NK-92 (cell line): ENCODE results near the gene PRKCA.
"Not testable (repeated sequence)": the region's sequence is repeated elsewhere in the genome, so short reads cannot be mapped to it uniquely, and the experiment has no call there.

Experiments
- DNase-seq: peaks from one replicate; lab custom pipeline; 2025; ENCODE audit not compliant: unreplicated experiment; lab: John Stamatoyannopoulos, UW

The PRKCA gene

GRCh38 chr17:66701462-66701861 lies 399.0 kb downstream of the PRKCA start:
- DNase-seq = no peak

DNA sequence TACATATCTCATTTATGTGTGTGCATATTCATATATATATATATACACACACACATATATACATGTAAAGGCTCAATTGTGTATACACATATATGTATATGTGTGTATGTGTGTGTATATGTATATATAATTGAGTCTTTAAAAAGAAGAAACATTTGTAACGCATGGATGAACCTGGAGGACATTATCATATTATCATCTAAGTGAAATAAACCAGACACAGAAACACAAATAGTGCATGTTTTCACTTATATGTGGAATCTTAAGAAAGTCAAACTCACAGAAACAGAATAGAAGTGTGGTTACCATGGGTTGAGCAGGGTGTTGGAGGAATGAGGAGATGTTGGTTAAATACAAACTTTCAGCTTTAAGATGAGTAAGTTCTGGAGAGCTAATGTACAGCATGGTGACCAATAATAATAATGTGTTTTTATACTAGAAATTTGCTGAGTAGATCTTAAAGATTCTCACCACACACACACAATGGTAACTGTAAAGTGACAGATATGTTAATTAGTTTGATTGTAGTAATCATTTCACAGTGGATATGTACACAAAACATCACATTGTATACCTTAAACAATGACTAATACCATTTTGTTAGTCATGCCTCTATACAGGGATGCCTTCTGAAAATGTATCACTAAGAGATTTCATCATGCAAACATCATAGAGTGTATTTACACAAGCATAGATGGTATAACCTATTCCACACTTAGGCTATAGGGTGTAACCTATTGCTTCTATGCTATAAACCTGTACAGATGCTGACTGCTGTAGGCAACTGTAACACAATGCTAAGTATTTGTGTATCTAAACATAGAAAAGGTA lies 399.9 kb downstream of the PRKCA start:
- DNase-seq = no peak

- DNase-seq = no peak
These were observed 402.6 kb downstream of the PRKCA start for GRCh38 chr17:66704858-66705520.

- no peak for DNase-seq
These were observed 404.5 kb downstream of the PRKCA start for GRCh38 chr17:66706851-66707450.

GRCh38 chr17:66711401-66711800 lies 409.0 kb downstream of the PRKCA start:
- no peak for DNase-seq

DNA sequence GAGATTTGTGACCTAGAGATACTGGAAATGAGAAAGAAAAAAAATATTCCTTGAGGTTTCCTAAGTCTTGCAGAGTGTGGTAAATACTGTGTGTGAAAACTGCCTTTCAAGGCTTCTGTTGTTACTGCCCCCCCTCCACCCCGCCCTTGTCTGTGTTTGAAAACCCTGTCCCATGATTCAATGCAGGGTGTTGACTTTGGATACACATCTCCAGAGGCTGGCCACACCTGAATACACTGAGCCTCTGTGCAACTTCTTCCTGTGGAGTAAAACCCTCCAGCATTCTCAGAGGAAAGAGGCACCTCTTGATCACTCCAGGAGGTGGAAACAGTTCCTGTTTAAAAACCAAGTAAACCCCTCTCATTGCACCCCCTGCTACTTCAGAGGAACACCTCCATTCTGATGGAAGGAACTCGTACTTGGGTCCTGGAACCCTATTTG lies 409.5 kb downstream of the PRKCA start:
- no peak for DNase-seq

DNA sequence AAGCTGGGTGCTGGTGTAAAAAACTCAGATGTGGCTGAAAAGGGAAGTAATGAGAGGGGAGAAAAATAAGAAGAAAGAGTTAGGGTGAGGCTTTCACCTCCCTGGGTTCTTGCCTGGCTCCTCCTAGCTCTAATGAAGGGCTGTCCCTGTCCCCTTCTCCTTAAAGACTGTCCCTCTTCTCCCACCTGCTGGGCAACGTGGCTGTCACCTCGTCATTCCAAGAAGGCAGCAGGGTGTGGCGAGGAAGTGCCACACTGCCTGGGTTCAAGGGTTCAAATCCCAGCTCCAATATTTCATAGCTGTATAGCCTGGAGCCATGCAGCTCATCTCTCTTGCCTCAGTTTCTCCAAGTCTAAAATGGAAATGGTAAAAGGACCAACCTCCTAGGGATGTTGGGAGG lies 410.0 kb downstream of the PRKCA start:
- DNase-seq = no peak

DNA sequence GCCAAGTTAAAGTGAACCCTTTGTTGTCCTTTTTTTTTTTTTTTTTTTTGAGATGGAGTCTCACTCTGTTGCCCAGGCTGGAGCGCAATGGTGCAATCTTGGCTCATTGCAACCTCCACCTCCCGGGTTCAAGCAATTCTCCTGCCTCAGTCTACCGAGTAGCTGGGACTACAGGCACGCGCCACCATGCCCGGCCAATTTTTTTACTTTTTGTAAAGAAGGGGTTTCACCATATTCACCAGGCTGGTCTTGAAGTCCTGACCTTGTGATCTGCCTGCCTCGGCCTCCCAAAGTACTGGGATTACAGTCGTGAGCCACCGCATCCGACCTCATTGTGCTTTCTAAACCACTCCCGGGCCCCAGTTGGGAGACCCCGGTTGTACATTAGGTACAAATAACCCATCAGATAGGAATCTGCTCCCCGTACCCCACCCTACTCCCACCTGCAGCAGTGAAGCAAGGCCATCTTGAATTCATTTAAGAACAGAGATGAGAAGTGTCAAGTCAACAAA lies 410.7 kb downstream of the PRKCA start:
- not testable (repeated sequence) for DNase-seq

- no peak for DNase-seq
These were observed 411.2 kb downstream of the PRKCA start for GRCh38 chr17:66713533-66714042.

- DNase-seq = no peak
These were observed 411.9 kb downstream of the PRKCA start for GRCh38 chr17:66714046-66715023.

DNA sequence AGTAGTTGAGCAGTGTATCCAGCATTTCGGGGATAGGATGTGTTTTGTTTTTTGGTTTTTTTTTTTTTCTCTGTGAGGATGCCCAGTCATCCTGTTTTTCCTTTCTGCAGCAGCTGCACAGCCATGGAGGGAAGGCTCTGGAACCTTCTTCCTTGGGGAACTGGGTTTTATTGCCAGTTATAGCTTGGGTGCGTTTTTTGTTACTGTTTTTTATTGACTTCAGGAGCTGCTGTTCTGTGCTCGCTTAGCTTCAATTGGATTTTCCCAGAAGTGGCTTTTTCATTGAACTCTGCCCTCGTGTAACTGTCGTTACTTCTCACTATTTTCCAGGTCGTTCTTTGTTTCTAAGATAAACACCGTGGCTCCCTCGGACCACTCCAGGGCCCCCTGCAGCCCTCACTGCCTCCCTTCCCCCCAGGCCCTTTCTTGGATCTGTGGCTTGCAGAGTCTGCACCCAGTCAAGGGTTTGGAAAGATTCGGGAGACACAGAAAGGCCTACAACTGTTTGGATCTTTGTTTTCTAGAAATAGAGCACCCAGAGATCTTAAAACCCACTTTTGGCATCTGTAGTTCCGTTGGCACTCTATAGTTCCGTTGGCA lies 412.8 kb downstream of the PRKCA start:
- DNase-seq = no peak

DNA sequence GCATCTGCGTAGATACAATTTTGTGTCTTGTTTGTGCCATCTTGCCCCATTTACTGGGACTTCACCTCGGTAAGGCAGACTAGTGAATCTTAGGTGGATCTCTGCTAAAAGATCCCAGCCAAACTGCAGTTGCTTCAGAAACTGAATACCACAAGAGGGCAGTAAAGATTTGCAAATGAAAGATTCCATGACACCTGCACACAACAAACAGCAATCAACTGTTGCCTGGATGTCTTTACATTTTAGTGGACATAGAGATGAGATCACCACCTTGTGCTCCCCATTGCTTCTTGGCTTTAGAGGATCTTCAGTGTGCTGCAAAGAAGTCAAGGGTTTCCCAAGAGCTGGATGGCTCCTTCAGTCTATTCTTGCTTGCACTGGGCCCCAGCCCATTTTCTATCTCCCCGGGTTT lies 413.3 kb downstream of the PRKCA start:
- DNase-seq = no peak

DNA sequence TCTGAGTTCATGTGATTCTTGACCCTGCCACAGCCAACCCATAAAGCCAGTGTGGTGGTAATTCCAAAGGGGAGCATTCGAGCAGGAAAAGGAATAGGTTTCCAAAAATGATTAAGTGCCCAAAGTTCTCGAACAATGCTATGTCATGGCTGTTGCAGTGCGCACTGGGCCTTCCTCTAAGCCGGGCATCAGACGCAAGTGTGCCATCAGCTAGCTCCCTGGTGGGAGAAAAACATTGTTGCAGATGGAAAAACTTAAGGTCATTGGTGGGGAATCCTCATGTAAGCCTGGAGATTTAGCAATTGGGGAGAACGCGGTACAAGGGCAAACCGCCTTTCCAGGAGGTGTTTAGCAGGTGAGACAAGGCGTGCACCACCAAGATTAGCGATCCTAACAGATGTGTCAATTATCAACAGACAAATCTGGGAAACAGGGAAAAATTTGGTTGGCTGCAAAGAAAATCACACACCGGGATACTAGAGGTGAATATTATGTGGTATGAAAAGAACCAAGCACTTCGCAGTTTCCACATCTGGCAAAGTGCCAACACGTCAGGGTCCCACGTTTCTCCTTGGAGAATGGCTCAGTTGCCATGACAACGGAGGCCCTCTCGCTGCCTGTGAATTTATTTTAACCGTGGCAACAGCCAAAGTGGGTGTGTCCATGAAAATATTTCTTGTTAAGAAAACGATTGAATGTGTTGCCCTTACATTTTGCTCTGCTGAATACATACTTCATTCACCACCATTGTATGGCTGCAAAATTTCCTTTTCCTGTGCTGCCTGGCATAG lies 414.0 kb downstream of the PRKCA start:
- DNase-seq = no peak

- no peak for DNase-seq
These were observed 415.2 kb downstream of the PRKCA start for GRCh38 chr17:66717641-66718058.

DNA sequence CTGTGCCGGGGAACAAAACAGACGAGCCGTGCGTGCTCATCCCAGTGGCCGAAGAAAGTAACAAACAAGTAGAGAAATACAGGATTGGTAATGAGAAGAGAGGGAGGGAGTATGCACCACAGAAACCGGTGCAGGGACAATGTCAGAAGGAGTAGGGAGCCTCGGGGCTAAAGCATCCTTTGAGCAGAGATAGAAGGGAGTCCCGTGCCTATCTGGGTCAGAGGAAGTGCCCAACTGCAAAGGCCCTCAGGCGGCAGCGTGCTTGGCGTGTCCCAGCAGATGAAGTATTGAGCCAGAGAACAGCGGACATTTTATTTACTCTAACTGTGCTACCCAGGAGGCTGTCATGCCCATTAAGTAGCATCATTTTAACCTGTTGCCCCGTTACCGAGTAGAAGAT lies 417.6 kb downstream of the PRKCA start:
- no peak for DNase-seq

DNA sequence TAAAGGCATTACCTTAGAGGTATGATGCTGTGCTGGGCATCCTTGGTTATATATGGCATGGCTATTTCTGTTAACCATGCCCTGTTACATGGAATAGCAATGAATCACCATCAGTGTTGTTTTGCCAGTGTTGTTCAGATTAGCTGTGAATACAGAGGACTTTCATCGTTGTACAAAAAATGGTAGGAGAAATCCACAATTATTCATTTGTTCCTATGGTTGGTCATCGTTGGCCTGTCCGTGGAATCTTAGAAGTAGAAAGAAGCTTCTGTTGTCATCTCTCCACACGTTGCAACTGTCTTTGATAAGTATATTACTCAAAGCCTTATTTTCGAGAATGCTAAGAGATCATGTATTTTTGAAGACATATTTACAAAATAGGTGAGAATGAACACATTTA lies 418.2 kb downstream of the PRKCA start:
- DNase-seq = no peak

DNA sequence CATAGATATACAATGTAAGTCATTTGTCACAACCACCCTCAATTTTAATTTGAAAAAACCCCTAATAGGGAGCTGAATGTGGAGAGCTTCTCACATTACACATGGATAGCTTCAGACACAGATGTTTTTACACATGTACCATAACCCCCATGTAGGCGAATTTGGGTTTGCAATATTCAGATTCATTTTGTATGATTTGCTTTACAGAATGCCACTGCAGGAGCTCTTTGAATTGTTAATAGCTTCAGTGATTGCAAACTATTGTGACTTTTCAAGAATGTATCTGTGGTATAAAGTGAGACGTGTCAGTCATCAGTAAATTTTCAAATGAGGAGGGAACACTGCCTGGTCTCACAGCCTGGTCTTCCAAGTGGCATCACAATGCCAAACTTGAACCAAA lies 419.9 kb downstream of the PRKCA start:
- DNase-seq = no peak

DNA sequence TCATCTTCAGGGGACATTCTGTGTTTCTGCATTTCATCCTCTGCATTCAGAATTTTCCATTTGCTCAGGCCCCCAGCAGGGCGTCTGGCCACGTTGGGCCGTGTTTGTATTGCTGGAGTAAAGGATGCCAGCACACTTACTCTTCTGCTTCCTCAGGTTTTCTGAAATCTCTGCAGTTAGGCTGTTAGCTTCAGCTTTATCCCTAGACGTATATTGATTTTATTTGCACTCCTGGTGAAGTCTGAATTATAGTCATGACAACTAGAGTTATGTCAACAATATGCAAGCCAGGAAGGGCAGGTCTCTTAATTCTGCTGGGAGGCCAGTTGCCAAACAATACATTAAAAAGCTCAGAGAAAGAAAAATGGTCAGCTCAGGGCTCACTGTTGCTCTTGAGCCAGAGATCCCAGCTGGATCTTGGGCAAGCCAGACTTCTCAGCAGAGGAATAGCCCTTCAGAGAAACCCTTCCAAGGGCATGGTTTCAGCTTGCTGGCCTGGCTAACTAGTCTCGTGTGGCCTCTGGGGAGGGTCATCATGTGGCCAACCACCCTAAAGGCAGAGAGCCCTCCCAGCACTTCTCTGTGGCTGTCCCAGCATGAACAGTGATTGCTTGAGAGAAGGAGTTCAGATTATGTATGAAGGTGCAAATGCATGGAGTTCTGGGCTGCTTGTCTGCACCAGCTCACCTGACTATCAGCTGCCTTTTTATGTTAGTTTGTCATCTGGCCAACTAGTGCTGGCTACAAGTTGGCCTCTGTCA lies 422.3 kb downstream of the PRKCA start:
- DNase-seq = no peak

- DNase-seq = not testable (repeated sequence)
These were observed 423.0 kb downstream of the PRKCA start for GRCh38 chr17:66725438-66725837.
